OCI-LY7 (cell line): ENCODE results near the gene F2R. TPM values are rescaled to one million over a fixed set of nuclear protein-coding genes. Genes with fewer than 3 reads are reported as not detected.

Source experiments
- BruUV-seq: library from RNA; stranded (reverse); fragments of 400-500 nt; replicated peaks from 2 replicates; lab custom pipeline; 2021; lab: Mats Ljungman, UMichigan
- CTCF ChIA-PET: fragments of 300-600 bp; sonication (Branson Sonifier 250); formaldehyde crosslinking; loops from one replicate; lab custom pipeline; 2022; ENCODE audit warnings: antibody characterized with exemption; ENCODE audit not compliant: unreplicated experiment; lab: Charles Lee
- POLR2A ChIA-PET: fragments of 300-600 bp; sonication (Branson Sonifier 250); formaldehyde crosslinking; loops from one replicate; lab custom pipeline; 2022; ENCODE audit warnings: antibody characterized with exemption; lab: Charles Lee
- DNase-seq: peaks from one replicate; pipeline ENCODE4 v3.0.0-alpha.2; 2015; ENCODE audit warnings: low spot score
- H2AFZ ChIP-seq: fragments of 200-600 bp; sonication (generic), shearing (Covaris generic); 2 replicates; pipeline ENCODE4 v1.6.1; 2014; ENCODE audit warnings: mild to moderate bottlenecking, antibody characterized with exemption, low read length, moderate library complexity
- H3K27ac ChIP-seq: fragments of 200-600 bp; sonication (generic); 2 replicates; pipeline ENCODE4 v1.5.1; 2014; ENCODE audit warnings: mixed run types, low read depth, mild to moderate bottlenecking, moderate library complexity, low read length, inconsistent platforms; ENCODE audit not compliant: poor library complexity, severe bottlenecking
- H3K36me3 ChIP-seq: fragments of 200-600 bp; sonication (generic); 2 replicates; pipeline ENCODE4 v1.6.1; 2014; ENCODE audit warnings: mild to moderate bottlenecking, antibody characterized with exemption, low read length, moderate library complexity, mixed read lengths; ENCODE audit not compliant: insufficient read depth
- H3K4me1 ChIP-seq: fragments of 200-600 bp; sonication (generic); 2 replicates; pipeline ENCODE4 v1.5.1; 2014; ENCODE audit warnings: mild to moderate bottlenecking, low read length; ENCODE audit not compliant: insufficient read depth, poor library complexity, severe bottlenecking
- H3K4me2 ChIP-seq: fragments of 200-600 bp; sonication (generic); 2 replicates; pipeline ENCODE4 v1.6.1; 2014; ENCODE audit warnings: mild to moderate bottlenecking, low read length
- H3K4me3 ChIP-seq: fragments of 200-600 bp; sonication (generic); 2 replicates; pipeline ENCODE4 v1.5.1; 2014; ENCODE audit warnings: mild to moderate bottlenecking, low read depth, low read length; ENCODE audit not compliant: poor library complexity, severe bottlenecking
- H3K79me2 ChIP-seq: fragments of 200-600 bp; sonication (generic); 2 replicates; pipeline ENCODE4 v1.6.1; 2016; ENCODE audit warnings: low read depth, mild to moderate bottlenecking, low read length, moderate library complexity, mixed read lengths; ENCODE audit not compliant: insufficient read depth
- H3K9me2 ChIP-seq: fragments of 200-600 bp; sonication (generic); 2 replicates; pipeline ENCODE4 v1.6.1; 2016; ENCODE audit warnings: mild to moderate bottlenecking, low read length, mixed read lengths; ENCODE audit not compliant: insufficient read depth
- H3K9me3 ChIP-seq: fragments of 200-600 bp; sonication (generic); 2 replicates; pipeline ENCODE4 v1.6.1; 2014; ENCODE audit warnings: mild to moderate bottlenecking, mixed run types, low read length, mixed read lengths
- H4K20me1 ChIP-seq: fragments of 200-600 bp; sonication (generic); 2 replicates; pipeline ENCODE4 v1.6.1; 2014; ENCODE audit warnings: mild to moderate bottlenecking, antibody characterized with exemption, low read length, moderate library complexity, mixed read lengths; ENCODE audit not compliant: insufficient read depth
- CTCF ChIP-seq: fragments of 200-600 bp; sonication (generic); conservative IDR thresholded peaks from 2 replicates; pipeline ENCODE4 v1.5.1; 2014; ENCODE audit warnings: mild to moderate bottlenecking, antibody characterized with exemption, low read length, moderate library complexity, mixed read lengths
- EZH2phosphoT487 ChIP-seq: fragments of 200-600 bp; sonication (generic); IDR thresholded peaks from 2 replicates; pipeline ENCODE4 v1.6.1; 2018; ENCODE audit warnings: low read depth, borderline replicate concordance, mild to moderate bottlenecking, mixed run types, antibody characterized with exemption, low read length, moderate library complexity, mixed read lengths
- intact Hi-C: fragments of 100-400 bp; cut with micrococcal nuclease; formaldehyde crosslinking; loops from one replicate; pipeline ENCODE4 v1.10.0; 2022; ENCODE audit not compliant: unreplicated experiment
- total RNA-seq, 2 experiments: library from RNA; depleted of rRNA in 1 of 2; stranded (reverse); fragments of >200 nt in 1 of 2; shearing (Covaris generic) in 1 of 2; gene quantifications; 2 replicates each; pipeline ENCODE4 v1.2.3, GENCODE V29; 2014 to 2022

The F2R gene
- total RNA-seq, 2 experiments from 2014 or later = 0.08 TPM; not detected in 1

DNA sequence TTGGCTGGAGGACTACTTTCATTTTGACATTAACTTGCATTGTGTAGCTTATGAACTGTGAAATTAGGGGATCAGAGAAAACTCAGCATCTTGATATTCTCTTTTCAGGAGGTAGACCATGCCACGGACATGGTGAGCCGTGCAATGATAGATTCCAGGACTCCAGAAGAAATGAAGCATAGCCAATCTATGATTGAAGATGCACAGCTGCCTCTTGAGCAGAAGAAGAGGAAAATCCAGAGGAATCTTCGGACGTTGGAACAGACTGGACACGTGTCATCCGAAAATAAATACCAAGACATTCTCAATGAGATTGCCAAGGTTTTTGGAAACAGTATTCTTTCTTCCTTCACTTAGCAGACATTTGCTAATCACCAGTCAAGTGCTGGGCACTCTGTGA lies 20.6 kb upstream of the F2R start:
- Histone ChIP-seq H3K9me2 (no peaks in the 10 kb centered on the region), H3K27ac (no peak overlapping the region), H2AFZ (no peak overlapping the region), H3K36me3 (peaks cover 58% of the 10 kb centered on the region), H3K4me3 (no peak overlapping the region), H4K20me1 (no peaks in the 10 kb centered on the region), H3K4me2 (no peak overlapping the region), H3K4me1 (no peaks in the 10 kb centered on the region), H3K9me3 (no peaks in the 10 kb centered on the region), H3K79me2 (no peaks in the 10 kb centered on the region)
- no peak for DNase-seq
- POLR2A ChIA-PET = no interaction called here
- BruUV-seq = no TSS peak
- intact Hi-C loops = no loop called here
- TF ChIP-seq EZH2phosphoT487 (no peak), CTCF (no peak)
- CTCF ChIA-PET = no interaction called here

DNA sequence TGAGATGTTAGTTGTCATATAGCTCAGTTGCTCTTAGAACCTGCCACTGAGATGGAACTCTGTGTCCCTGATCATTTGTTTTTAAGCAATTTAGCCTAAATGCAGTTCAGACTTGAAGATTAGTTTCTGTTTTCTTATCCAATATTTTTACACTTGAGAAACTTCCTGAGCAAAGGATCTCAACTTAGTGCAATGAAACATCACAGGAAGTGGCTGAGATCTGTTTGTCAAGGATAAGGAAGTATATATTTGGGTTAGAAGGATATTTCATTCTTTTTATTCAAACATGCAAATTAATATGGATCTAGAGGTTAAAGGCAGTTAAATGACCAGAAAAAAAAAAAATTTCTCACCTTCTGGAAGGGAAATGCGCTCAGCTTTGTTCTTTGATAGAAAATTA lies 19.7 kb upstream of the F2R start:
- CTCF ChIA-PET = no interaction called here
- DNase-seq = no peak
- Histone ChIP-seq H2AFZ (no peak overlapping the region), H3K4me3 (no peak overlapping the region), H3K36me3 (peaks cover 67% of the 10 kb centered on the region), H3K9me3 (no peaks in the 10 kb centered on the region), H3K9me2 (no peaks in the 10 kb centered on the region), H3K4me1 (no peaks in the 10 kb centered on the region), H3K79me2 (no peaks in the 10 kb centered on the region), H4K20me1 (no peaks in the 10 kb centered on the region), H3K4me2 (no peak overlapping the region), H3K27ac (no peak overlapping the region)
- intact Hi-C loops = no loop called here
- TF ChIP-seq CTCF (no peak), EZH2phosphoT487 (no peak)
- BruUV-seq = TSS peak; percentile 41
- POLR2A ChIA-PET = interaction anchor here (0.9 kb wide), 1 partner anchor 28 kb away, joined by 3 read pairs; no protein-coding TSS in a partner anchor

GRCh38 chr5:76697670-76698069 lies 18.3 kb upstream of the F2R start:
- ChIA-PET CTCF (no interaction called here), POLR2A (interaction anchor here (0.5 kb wide), 1 partner anchor 75 kb away, joined by 5 read pairs; no protein-coding TSS in a partner anchor)
- no peak for TF ChIP-seq EZH2phosphoT487
- no peak for TF ChIP-seq CTCF
- Histone ChIP-seq H3K4me2 (no peak overlapping the region), H3K79me2 (no peaks in the 10 kb centered on the region), H3K9me2 (no peaks in the 10 kb centered on the region), H3K9me3 (no peaks in the 10 kb centered on the region), H2AFZ (no peak overlapping the region), H3K27ac (no peak overlapping the region), H3K4me3 (no peak overlapping the region), H4K20me1 (no peaks in the 10 kb centered on the region), H3K4me1 (no peaks in the 10 kb centered on the region), H3K36me3 (peaks cover 81% of the 10 kb centered on the region)
- DNase-seq = no peak
- intact Hi-C loops = no loop called here
- BruUV-seq = no TSS peak
